Neural cell (in vitro differentiated cells): ENCODE results near the gene CFAP44.

Experiments used
- CTCF ChIP-seq: fragments of 450-650 bp; IDR thresholded peaks from 2 replicates; pipeline ENCODE4 v1.5.1; 2014; ENCODE audit warnings: antibody characterized with exemption, mild to moderate bottlenecking, moderate library complexity; ENCODE audit not compliant: poor library complexity, severe bottlenecking
- EP300 ChIP-seq: fragments of 450-650 bp; conservative IDR thresholded peaks from 2 replicates; pipeline ENCODE4 v1.6.1; 2014; ENCODE audit warnings: antibody characterized with exemption, mild to moderate bottlenecking, moderate library complexity; ENCODE audit not compliant: poor library complexity, severe bottlenecking
- SMC3 ChIP-seq: fragments of 450-650 bp; conservative IDR thresholded peaks from 2 replicates; pipeline ENCODE4 v1.6.1; 2014; ENCODE audit warnings: antibody characterized with exemption, mild to moderate bottlenecking, moderate library complexity; ENCODE audit not compliant: poor library complexity

- TF ChIP-seq SMC3 (no peak), CTCF (no peak), EP300 (no peak)
These were observed 3.1 kb downstream of the CFAP44 start for GRCh38 chr3:113438224-113438623.
